ENCODE results near the gene CRAMP1.

Gene CRAMP1

DNA sequence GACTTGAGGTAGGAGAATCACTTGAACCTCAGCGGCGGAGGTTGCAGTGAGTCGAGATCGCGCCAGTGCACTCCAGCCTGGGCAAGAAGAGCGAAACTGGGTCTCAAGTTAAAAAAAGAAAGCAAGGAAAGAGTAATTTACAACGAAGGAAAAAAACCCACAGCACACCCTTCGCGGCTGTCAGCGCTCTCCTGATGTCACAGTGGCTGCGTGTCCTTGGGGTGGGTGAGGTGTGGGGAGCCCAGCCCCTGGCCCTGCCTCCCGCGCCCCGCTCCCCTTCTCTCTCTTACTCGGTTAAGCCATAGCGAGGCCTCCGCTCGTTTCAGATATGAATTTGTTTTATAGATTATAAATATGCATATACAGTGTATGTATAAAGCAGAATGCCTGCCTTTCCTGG, 65.2 kb downstream of the CRAMP1 start:
- no peak for DNase-seq (ENCODE audit: low spot score in 2 of 2)
- Histone ChIP-seq H3K36me3 (replicated peaks) (peaks cover 36% of the 10 kb centered on the region), H3K27me3 (ENCODE audit: low read depth) (no peaks in the 10 kb centered on the region), H3K4me3 (peak overlapping the region; percentile 58), H3K9me3 (no peaks in the 10 kb centered on the region), H3K4me1 (peaks cover 20% of the 10 kb centered on the region)
- in situ Hi-C loops (cut with MboI; ENCODE audit: low sequenced_read_pairs) = no loop called here

DNA sequence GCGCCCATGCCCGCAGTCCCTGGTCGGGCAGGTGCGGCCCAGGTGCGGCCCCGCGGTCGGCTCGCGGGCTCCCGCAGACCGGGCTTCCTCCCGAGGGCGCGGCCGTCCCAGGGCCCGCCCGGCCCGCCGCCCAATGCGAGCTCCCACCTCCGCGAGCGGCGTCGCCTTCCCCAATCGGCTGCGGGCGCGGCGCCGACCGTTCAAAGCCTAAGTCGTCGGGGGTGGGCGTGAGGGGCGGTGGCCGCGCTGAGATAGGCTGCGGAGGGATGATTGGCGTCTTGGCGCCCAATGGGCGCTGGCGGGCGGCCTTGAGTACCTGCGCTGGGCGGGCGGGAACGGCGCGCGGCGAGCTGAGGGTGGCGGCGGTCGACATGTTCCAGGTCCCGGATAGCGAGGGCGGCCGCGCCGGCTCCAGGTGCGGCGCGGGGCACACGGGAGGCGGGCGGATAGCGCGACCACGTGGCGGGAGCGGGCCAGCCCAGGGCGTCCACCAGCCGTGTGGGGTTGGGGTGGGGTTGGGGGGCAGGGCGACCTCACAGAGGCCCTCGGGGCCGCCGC, 65.9 kb downstream of the CRAMP1 start, which contains the start of gene JPT2:
JPT2 (plus strand) TSS at position 338 of the 558 bp plus-strand sequence; CDS start at position 372, 34 bp downstream.
- Histone ChIP-seq H3K27me3 (ENCODE audit: low read depth) (no peaks in the 10 kb centered on the region), H3K4me1 (peaks cover 20% of the 10 kb centered on the region), H3K9me3 (no peaks in the 10 kb centered on the region), H3K36me3 (replicated peaks) (peaks cover 32% of the 10 kb centered on the region), H3K4me3 (peak within 1 kb of the TSS; percentile 58)
- in situ Hi-C loops (cut with MboI; ENCODE audit: low sequenced_read_pairs) = no loop called here
- peak; percentile 91 to 97 for DNase-seq (ENCODE audit: low spot score in 2 of 2)

DNA sequence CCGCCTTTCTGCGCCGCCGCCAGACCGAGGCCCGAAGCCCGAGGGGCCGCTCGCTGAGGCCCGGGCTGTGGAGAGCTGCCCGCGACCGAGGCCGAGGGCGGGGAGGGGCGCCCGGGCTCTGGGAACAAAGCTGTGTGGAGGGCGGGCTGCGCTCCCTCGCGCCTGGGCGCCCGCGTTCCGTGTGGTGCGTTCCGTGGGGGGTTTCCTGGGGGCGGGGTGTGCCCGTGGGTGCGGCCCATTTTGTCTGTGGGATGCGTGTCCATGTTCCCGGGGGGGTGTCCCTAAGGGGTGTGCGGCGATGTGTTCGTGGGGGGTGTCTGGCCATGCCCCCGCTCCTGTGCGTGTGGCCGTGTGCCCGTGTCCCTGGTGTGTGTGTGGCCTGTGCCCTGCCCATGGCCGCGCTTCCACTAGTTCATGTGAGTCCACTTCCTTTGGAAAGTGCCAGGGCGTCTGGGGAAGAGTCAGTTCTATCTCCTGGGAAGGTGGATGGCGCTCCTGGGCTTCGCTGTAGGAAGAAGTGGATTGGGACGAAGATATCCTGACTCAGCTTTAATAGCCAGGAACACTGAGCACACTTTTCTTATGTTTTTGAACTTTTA, 66.4 kb downstream of the CRAMP1 start:
- Histone ChIP-seq H3K36me3 (replicated peaks) (peaks cover 34% of the 10 kb centered on the region), H3K27me3 (ENCODE audit: low read depth) (no peaks in the 10 kb centered on the region), H3K4me3 (peak overlapping the region; percentile 58), H3K9me3 (no peaks in the 10 kb centered on the region), H3K4me1 (peaks cover 20% of the 10 kb centered on the region)
- DNase-seq (ENCODE audit: low spot score in 2 of 2) = peak in 1 of 2 experiments; percentile 50
- in situ Hi-C loops (cut with MboI; ENCODE audit: low sequenced_read_pairs) = no loop called here

DNA sequence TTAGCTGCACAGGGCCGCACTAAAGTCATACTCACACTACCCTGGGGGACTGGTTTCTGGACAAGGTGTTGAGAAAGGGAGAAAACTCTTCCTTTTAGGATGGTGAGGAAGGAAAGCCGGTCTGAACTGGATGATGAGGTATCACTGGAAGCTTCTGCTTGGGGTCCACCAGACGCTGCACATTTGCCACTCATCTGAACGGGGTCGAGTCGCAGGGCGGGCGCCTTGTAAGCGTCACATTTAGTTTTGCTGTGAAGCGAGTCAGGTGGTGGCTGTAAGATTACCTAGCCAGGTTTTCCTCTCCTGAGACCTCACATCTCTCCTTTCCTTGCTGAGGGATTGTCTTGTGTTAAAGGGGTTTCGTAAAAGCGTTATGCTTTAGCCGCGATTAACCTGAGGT, 68.2 kb downstream of the CRAMP1 start:
- peak overlapping the region; percentile 58 for H3K4me3 ChIP-seq

DNA sequence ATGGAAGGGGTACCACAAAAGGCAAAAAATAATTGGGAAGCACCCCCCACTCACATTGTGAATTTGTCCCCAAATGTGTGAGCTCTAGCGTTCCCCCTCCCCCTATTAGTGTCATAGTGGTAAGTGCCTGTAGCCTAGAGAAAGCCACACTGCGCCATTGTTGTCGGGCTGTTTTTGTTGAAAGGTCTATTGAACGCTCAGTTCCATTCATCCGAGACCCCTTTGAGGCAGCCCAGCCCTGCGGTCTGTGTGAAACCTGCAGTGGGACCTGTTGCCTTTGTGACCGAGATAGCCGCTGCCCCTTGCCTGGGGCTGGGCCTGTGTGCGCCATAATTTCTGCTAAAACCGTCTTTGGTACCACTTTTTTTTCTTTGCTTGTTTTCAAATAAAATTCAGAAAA, 68.9 kb downstream of the CRAMP1 start:
- H3K36me3 ChIP-seq (replicated peaks) = peaks cover 37% of the 10 kb centered on the region
- in situ Hi-C loops (cut with MboI; ENCODE audit: low sequenced_read_pairs) = no loop called here
- H3K4me3 ChIP-seq = no peak overlapping the region
- DNase-seq (ENCODE audit: low spot score in 2 of 2) = peak in 1 of 2 experiments; percentile 53
- H3K27me3 ChIP-seq (ENCODE audit: low read depth) = no peaks in the 10 kb centered on the region
- H3K9me3 ChIP-seq = no peaks in the 10 kb centered on the region
- H3K4me1 ChIP-seq = peaks cover 20% of the 10 kb centered on the region

More for the DNA sequence above, 68.2 kb downstream of the CRAMP1 start:
- H3K36me3 ChIP-seq (replicated peaks) = peaks cover 33% of the 10 kb centered on the region
- no peak for DNase-seq (ENCODE audit: low spot score in 2 of 2)
- H3K4me1 ChIP-seq = peaks cover 20% of the 10 kb centered on the region
- H3K9me3 ChIP-seq = no peaks in the 10 kb centered on the region
- in situ Hi-C loops (cut with MboI; ENCODE audit: low sequenced_read_pairs) = no loop called here
- H3K27me3 ChIP-seq (ENCODE audit: low read depth) = no peaks in the 10 kb centered on the region

DNA sequence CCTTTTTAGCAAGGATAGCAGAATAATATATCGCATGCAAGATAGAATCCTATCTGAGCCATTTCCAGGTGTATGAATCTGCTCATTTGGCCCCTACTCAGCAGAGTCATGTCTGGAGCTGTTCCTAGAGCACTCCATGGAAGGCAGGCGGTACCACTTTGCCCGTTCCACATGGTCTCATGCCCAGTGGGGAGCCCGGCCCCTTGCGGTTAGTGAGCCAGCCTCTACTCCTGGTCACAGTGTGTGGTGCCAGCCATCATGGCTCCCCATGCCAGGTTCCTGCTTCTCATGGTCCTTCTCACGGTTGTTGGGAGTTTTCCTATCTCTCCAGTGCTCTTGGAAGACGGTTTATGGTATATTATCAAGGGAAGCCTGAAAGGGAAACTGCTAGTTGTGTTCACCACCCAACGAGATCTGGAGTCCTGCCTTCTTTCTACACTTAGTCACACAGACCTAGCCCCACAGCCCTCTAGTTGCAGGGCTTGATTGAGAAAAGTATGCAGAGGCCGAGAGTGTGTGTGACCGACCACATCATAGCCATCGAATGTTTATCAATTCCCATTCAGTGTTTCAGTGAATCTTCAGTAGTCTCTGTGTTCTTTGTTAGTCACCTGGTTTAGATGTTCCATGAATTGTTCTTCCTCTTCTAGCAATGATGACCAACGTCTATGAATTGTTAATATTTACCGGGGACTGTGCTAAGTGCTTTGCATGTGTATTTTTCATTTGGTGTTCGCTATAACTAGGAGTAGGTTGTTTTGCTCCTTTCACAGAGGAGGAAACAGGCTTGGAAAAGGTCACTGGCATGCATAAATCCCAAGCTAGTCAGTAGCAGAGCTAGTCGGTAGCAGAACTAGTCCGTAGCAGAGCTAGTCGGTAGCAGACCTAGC, 75.5 kb downstream of the CRAMP1 start:
- Histone ChIP-seq H3K27me3 (ENCODE audit: low read depth) (no peaks in the 10 kb centered on the region), H3K4me3 (no peak overlapping the region), H3K9me3 (no peaks in the 10 kb centered on the region), H3K36me3 (replicated peaks) (peaks cover 84% of the 10 kb centered on the region), H3K4me1 (no peaks in the 10 kb centered on the region)
- no peak for DNase-seq (ENCODE audit: low spot score in 2 of 2)
- in situ Hi-C loops (cut with MboI; ENCODE audit: low sequenced_read_pairs) = no loop called here

DNA sequence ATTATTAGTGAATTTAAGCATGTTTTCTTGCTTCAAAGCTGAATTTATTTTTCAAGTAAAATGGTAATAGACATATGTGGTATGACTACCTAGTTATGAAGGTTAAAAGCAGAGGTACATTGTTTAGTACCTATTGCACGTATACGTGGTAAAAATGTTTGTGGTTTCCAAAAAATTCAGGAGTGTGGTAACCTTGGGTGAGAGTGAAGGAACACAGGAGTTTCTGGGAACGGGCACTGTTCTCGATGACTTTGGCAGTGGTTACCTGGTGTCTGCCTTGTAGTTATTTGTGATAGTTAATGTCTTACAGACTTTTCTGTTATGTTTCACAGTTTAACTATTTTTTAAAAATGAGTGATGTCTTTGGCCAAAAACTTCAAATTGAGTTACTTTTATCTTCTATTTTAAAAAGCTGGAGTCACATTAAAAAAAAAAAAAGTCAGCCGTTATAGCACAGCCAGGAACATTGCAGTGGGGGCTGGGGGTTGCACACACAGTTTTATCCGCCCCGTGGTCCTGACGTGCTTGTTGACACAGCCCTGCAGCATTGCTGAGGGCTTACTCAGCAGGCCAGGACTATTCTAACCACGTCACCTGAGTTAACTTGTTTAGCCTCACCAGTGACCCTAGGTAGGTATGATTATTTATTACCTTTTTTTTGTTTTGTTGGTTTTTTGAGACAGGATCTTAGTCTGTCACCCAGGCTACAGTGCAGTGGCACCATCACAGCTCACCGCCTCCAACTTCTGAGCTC, 76.8 kb downstream of the CRAMP1 start:
- no peaks in the 10 kb centered on the region for H3K9me3 ChIP-seq
- H3K4me3 ChIP-seq = no peak overlapping the region
- DNase-seq (ENCODE audit: low spot score in 2 of 2) = no peak
- H3K27me3 ChIP-seq (ENCODE audit: low read depth) = no peaks in the 10 kb centered on the region
- no peaks in the 10 kb centered on the region for H3K4me1 ChIP-seq
- in situ Hi-C loops (cut with MboI; ENCODE audit: low sequenced_read_pairs) = no loop called here
- peaks cover 89% of the 10 kb centered on the region for H3K36me3 ChIP-seq (replicated peaks)

DNA sequence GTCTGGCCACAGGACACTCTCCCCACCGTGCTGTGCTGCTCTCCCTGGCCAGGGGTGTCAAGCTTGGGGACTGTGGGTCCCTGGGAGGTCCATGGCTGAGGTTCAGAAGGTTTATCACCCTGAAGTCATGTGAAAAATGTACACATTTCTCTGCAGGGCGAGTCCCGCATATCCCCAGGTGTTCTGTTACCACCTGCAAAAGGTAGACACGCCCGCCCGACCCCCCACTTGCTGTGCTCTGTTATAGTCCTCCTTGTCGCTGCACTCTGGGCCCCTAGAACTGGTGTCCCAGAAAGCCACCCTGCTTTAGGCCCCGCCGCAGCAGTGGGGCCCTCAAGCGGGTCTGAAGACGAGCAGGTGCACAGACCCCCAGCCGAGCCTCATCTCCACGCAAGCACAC, 77.7 kb downstream of the CRAMP1 start:
- in situ Hi-C loops (cut with MboI; ENCODE audit: low sequenced_read_pairs) = no loop called here
- no peak for DNase-seq (ENCODE audit: low spot score in 2 of 2)
- peaks cover 91% of the 10 kb centered on the region for H3K36me3 ChIP-seq (replicated peaks)
- H3K4me1 ChIP-seq = no peaks in the 10 kb centered on the region
- H3K9me3 ChIP-seq = no peaks in the 10 kb centered on the region
- H3K4me3 ChIP-seq = no peak overlapping the region
- no peaks in the 10 kb centered on the region for H3K27me3 ChIP-seq (ENCODE audit: low read depth)

DNA sequence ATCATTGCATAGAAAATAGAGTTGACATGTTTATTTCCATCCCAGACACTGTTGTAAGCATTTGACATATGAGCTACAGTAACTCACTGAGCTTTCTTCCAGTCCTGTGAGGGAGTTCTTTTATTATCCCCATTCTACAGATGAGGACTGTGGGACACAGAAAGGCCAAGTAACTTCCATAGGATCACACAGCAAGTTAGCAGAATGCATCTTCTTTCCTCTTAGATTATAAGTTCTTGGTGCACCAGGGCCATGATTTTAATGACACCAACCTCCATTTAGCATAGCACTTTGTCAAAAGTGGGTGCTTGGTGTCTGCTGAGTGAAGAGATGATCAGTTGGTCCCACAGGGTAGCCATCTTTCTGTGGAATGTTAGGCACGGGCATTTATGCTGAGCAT, 78.7 kb downstream of the CRAMP1 start:
- Histone ChIP-seq H3K27me3 (ENCODE audit: low read depth) (no peaks in the 10 kb centered on the region), H3K36me3 (replicated peaks) (peaks cover 88% of the 10 kb centered on the region), H3K9me3 (no peaks in the 10 kb centered on the region), H3K4me1 (no peaks in the 10 kb centered on the region), H3K4me3 (no peak overlapping the region)
- in situ Hi-C loops (cut with MboI; ENCODE audit: low sequenced_read_pairs) = no loop called here
- no peak for DNase-seq (ENCODE audit: low spot score in 2 of 2)

DNA sequence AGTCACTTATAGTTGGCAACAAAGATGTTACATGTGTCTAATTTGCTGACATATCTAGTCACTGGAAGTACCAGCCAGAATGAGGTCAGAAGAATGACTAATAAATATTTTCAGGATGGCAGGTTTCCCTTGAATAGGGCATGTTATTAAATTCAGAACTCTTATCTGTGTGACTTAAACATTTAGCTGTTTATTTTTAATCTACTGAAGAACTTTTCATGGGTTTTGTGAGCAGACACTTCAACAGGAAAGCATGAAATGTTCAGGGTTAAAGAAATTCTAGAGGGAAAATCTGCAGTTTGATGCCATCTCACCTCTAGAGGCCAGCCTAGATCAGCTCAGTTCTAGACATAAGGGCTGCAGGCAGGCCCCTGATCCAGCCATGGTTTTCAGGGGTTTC, 79.1 kb downstream of the CRAMP1 start:
- DNase-seq (ENCODE audit: low spot score in 2 of 2) = no peak
- no peaks in the 10 kb centered on the region for H3K9me3 ChIP-seq
- H3K27me3 ChIP-seq (ENCODE audit: low read depth) = no peaks in the 10 kb centered on the region
- peaks cover 90% of the 10 kb centered on the region for H3K36me3 ChIP-seq (replicated peaks)
- H3K4me3 ChIP-seq = no peak overlapping the region
- in situ Hi-C loops (cut with MboI; ENCODE audit: low sequenced_read_pairs) = no loop called here
- H3K4me1 ChIP-seq = no peaks in the 10 kb centered on the region

DNA sequence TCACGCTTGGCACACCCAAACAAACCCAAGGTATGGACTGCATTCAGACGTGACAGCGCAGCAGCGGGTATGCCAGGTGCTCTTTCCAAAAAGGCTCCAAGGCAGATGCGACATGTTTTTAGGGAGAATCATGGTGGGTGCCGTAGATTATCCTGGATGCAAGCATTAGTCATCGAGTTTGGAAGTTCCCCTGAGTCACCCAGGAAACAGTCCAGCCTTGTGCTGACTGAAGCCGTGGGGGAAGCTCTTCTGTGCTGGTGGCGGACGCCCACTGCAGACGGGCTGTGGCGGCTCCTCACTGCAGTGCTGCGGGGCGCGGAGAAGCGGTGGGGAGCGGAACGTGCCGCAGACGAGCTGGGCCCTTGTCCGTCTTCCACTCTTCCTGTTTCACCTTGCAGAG, 79.8 kb downstream of the CRAMP1 start:
- Histone ChIP-seq H3K9me3 (no peaks in the 10 kb centered on the region), H3K4me1 (no peaks in the 10 kb centered on the region), H3K4me3 (no peak overlapping the region), H3K36me3 (replicated peaks) (peaks cover 93% of the 10 kb centered on the region), H3K27me3 (ENCODE audit: low read depth) (no peaks in the 10 kb centered on the region)
- in situ Hi-C loops (cut with MboI; ENCODE audit: low sequenced_read_pairs) = no loop called here
- DNase-seq (ENCODE audit: low spot score in 2 of 2) = no peak

DNA sequence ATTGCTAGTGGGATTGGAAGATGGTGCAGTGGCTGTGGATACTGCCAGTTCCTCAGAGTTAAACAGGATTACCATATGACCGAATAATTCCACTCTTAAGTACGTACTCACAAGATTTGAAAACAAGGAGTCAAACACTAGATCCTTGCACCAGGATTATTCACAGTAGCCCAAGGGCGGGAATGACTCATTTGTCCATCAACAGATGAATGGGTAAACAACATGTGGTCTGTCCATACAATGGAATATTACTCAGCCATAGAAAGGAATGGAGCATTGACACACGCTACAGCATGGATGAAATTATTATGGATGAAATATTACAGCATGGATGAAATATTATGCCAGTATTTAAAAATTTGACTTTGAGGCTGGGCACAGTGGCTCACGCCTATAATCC, 84.7 kb downstream of the CRAMP1 start:
- DNase-seq (ENCODE audit: low spot score in 2 of 2) = peak in 1 of 2 experiments; percentile 34
- Histone ChIP-seq H3K36me3 (replicated peaks) (peaks cover 91% of the 10 kb centered on the region), H3K4me1 (no peaks in the 10 kb centered on the region), H3K9me3 (no peaks in the 10 kb centered on the region), H3K4me3 (no peak overlapping the region), H3K27me3 (ENCODE audit: low read depth) (no peaks in the 10 kb centered on the region)
- in situ Hi-C loops (cut with MboI; ENCODE audit: low sequenced_read_pairs) = no loop called here

DNA sequence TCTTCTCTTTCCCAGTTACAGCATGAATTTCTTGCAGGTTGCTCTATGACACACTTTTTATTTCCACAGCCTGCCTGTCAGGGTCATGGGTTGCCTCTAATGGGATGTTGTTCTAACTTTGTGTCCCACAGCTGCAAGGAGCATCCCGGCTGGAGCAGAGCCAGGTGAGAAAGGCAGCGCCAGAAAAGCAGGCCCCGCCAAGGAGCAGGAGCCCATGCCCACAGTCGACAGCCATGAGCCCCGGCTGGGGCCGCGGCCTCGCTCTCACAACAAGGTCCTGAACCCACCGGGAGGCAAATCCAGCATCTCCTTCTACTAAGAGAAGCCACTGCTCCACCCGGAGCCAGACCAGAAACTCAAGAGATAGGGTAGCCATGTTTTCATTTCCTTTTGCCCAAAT, 86.5 kb downstream of the CRAMP1 start:
- H3K4me1 ChIP-seq = no peaks in the 10 kb centered on the region
- H3K4me3 ChIP-seq = no peak overlapping the region
- peaks cover 82% of the 10 kb centered on the region for H3K36me3 ChIP-seq (replicated peaks)
- DNase-seq (ENCODE audit: low spot score in 2 of 2) = no peak
- no peaks in the 10 kb centered on the region for H3K9me3 ChIP-seq
- H3K27me3 ChIP-seq (ENCODE audit: low read depth) = no peaks in the 10 kb centered on the region
- in situ Hi-C loops (cut with MboI; ENCODE audit: low sequenced_read_pairs) = no loop called here

All from HAP-1 (cell line).